Peyer's patch (tissue), 4 donors: ENCODE data around the gene TK1. TPM values are rescaled to one million over a fixed set of nuclear protein-coding genes. Genes with fewer than 3 reads are reported as not detected.

ENCODE experiments used
- DNase-seq, 3 donors: peaks; one replicate each; pipeline ENCODE4 v3.0.0-alpha.2; 2017 to 2019
- H3K27ac ChIP-seq, 4 donors: fragments of 200-600 bp; sonication (generic); one replicate each; pipeline ENCODE4 v1.5.1; 2016 to 2019
- H3K27me3 ChIP-seq, 2 donors: fragments of 200-600 bp; sonication (generic); one replicate each; pipeline ENCODE4 v1.5.1; 2019
- H3K36me3 ChIP-seq, 3 donors: fragments of 200-600 bp; sonication (generic); one replicate each; pipeline ENCODE4 v1.5.1; 2016 to 2019
- H3K4me1 ChIP-seq, 4 donors: fragments of 200-600 bp; sonication (generic); one replicate each; pipeline ENCODE4 v1.5.1; 2016 to 2019
- H3K4me3 ChIP-seq, 4 donors: fragments of 200-600 bp; sonication (generic); 1 replicate in 3 of 4; 2 replicates in 1 of 4; pipeline ENCODE4 v1.5.1; 2016 to 2019; ENCODE audit warnings: mild to moderate bottlenecking in 1 of 4
- H3K9me3 ChIP-seq, 4 donors: fragments of 200-600 bp; sonication (generic); one replicate each; pipeline ENCODE4 v1.5.1; 2016 to 2019; ENCODE audit warnings: mild to moderate bottlenecking in 1 of 4
- CTCF ChIP-seq, 6 experiments: fragments of 450-650 bp in 4 of 6; fragments of 200-600 bp in 2 of 6; sonication (generic) in 1 of 6; IDR thresholded peaks; one replicate each; pipeline ENCODE4 v1.5.1; 2017 to 2019; ENCODE audit warnings: antibody characterized with exemption in 6 of 6, mild to moderate bottlenecking in 3 of 6, moderate library complexity in 1 of 6
- POLR2A ChIP-seq, 2 donors: fragments of 450-650 bp; IDR thresholded peaks; one replicate each; pipeline ENCODE4 v1.5.1; 2017; ENCODE audit warnings: antibody characterized with exemption in 2 of 2, mild to moderate bottlenecking in 2 of 2, moderate library complexity in 2 of 2
- total RNA-seq, 4 donors: library from RNA; depleted of rRNA; stranded (reverse); fragments of >200 nt; gene quantifications; one replicate each; pipeline ENCODE4 v1.1.0, GENCODE V29; 2016

The TK1 gene
- total RNA-seq, 4 donors from 2014 or later = 6.2 to 46.2 (median 10.1) TPM

- Histone ChIP-seq H3K9me3 (no peaks in the 10 kb centered on the region), H3K27ac (no peak overlapping the region), H3K4me1 (peaks cover 0 to 9% (median 3%) of the 10 kb centered on the region in 4 donors), H3K36me3 (no peaks in the 10 kb centered on the region), H3K27me3 (peaks cover 0 to 14% of the 10 kb centered on the region in 2 donors), H3K4me3 (peak overlapping the region in 2 of 4 donors; percentile 12 to 19)
- no peak for DNase-seq
- no peak for TF ChIP-seq CTCF (IDR thresholded peaks at IDR 0.05)
- TF ChIP-seq POLR2A (IDR thresholded peaks at IDR 0.05) = no peak
These were observed 45.4 kb upstream of the TK1 start for GRCh38 chr17:78231991-78232858.

GRCh38 chr17:78230996-78231935 lies 44.4 kb upstream of the TK1 start, which contains the start of gene TMEM235:
TMEM235 (plus strand) TSS chr17:78231631; CDS start chr17:78232024, 393 bp downstream.
- Histone ChIP-seq H3K4me1 (peaks cover 0 to 9% (median 3%) of the 10 kb centered on the region in 4 donors), H3K27me3 (peaks cover 0 to 14% of the 10 kb centered on the region in 2 donors), H3K27ac (no peak within 1 kb of the TSS), H3K36me3 (no peaks in the 10 kb centered on the region), H3K4me3 (peak within 1 kb of the TSS in 2 of 4 donors; percentile 12 to 19), H3K9me3 (no peaks in the 10 kb centered on the region)
- TF ChIP-seq POLR2A (IDR thresholded peaks at IDR 0.05) = no peak
- no peak for TF ChIP-seq CTCF (IDR thresholded peaks at IDR 0.05)
- no peak for DNase-seq

GRCh38 chr17:78230252-78230962 lies 43.6 kb upstream of the TK1 start:
- peaks cover 0 to 14% of the 10 kb centered on the region in 2 donors for H3K27me3 ChIP-seq
- TF ChIP-seq CTCF (IDR thresholded peaks at IDR 0.05) = no peak
- no peak for TF ChIP-seq POLR2A (IDR thresholded peaks at IDR 0.05)
- no peaks in the 10 kb centered on the region for H3K9me3 ChIP-seq
- H3K4me3 ChIP-seq = no peak overlapping the region
- peaks cover 0 to 9% (median 3%) of the 10 kb centered on the region in 4 donors for H3K4me1 ChIP-seq
- no peak overlapping the region for H3K27ac ChIP-seq
- DNase-seq = no peak
- no peaks in the 10 kb centered on the region for H3K36me3 ChIP-seq

- H3K9me3 ChIP-seq = no peaks in the 10 kb centered on the region
- H3K4me3 ChIP-seq = no peak overlapping the region
- H3K27me3 ChIP-seq = peaks cover 0 to 14% of the 10 kb centered on the region in 2 donors
- no peak overlapping the region for H3K27ac ChIP-seq
- peaks cover 0 to 9% (median 3%) of the 10 kb centered on the region in 4 donors for H3K4me1 ChIP-seq
- TF ChIP-seq POLR2A (IDR thresholded peaks at IDR 0.05) (no peak), CTCF (IDR thresholded peaks at IDR 0.05) (no peak)
- H3K36me3 ChIP-seq = no peaks in the 10 kb centered on the region
- DNase-seq = no peak
These were observed 41.3 kb upstream of the TK1 start for GRCh38 chr17:78228176-78228575.

GRCh38 chr17:78227455-78227916 lies 40.6 kb upstream of the TK1 start:
- no peaks in the 10 kb centered on the region for H3K36me3 ChIP-seq
- H3K27ac ChIP-seq = no peak overlapping the region
- no peaks in the 10 kb centered on the region for H3K9me3 ChIP-seq
- H3K4me3 ChIP-seq = no peak overlapping the region
- peaks cover 0 to 9% (median 3%) of the 10 kb centered on the region in 4 donors for H3K4me1 ChIP-seq
- H3K27me3 ChIP-seq = peaks cover 0 to 14% of the 10 kb centered on the region in 2 donors
- no peak for DNase-seq
- TF ChIP-seq POLR2A (IDR thresholded peaks at IDR 0.05) (no peak), CTCF (IDR thresholded peaks at IDR 0.05) (no peak)
